DND-41 (cell line): ENCODE data around the gene DMKN.

Experiments used
- EZH2 ChIP-seq: IDR thresholded peaks from 3 replicates; pipeline ENCODE4 v1.6.1; 2012; ENCODE audit warnings: borderline replicate concordance, low read depth, mild to moderate bottlenecking, moderate library complexity, low read length, inconsistent platforms; ENCODE audit not compliant: severe bottlenecking
- TF ChIP-seq, protein P1 (sequence below): IDR thresholded peaks from 2 replicates; pipeline ENCODE4 v1.5.1; 2012; ENCODE audit warnings: borderline replicate concordance, low read length, moderate library complexity, mild to moderate bottlenecking; ENCODE audit not compliant: poor library complexity, severe bottlenecking; ENCODE audit errors: extremely low read depth

DNA sequence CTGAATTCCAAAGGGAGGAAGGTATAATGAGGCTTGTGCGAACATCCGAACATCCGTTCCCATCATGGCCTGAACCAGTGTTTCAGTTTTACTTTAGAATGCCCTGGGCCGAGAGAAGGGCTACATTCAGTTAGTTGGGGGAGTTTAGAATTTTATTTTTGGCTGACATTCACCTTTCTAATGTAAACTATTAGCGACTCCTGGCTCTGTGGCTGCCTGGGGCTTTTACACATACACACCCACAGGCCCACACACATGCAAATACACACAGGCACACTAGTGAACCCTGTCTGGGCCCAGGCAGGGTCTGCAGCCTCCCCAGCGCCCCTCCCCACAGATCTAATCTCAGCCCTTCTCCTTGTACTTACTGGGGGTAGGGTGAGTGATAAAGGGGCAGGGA lies 25.9 kb upstream of the DMKN start:
- TF ChIP-seq, protein P1, sequence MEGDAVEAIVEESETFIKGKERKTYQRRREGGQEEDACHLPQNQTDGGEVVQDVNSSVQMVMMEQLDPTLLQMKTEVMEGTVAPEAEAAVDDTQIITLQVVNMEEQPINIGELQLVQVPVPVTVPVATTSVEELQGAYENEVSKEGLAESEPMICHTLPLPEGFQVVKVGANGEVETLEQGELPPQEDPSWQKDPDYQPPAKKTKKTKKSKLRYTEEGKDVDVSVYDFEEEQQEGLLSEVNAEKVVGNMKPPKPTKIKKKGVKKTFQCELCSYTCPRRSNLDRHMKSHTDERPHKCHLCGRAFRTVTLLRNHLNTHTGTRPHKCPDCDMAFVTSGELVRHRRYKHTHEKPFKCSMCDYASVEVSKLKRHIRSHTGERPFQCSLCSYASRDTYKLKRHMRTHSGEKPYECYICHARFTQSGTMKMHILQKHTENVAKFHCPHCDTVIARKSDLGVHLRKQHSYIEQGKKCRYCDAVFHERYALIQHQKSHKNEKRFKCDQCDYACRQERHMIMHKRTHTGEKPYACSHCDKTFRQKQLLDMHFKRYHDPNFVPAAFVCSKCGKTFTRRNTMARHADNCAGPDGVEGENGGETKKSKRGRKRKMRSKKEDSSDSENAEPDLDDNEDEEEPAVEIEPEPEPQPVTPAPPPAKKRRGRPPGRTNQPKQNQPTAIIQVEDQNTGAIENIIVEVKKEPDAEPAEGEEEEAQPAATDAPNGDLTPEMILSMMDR = no peak
- TF ChIP-seq EZH2 = no peak
